Thyroid gland (tissue), 4 donors: Measurements from ENCODE around the gene DDX56.

Source experiments
- POLR2A ChIP-seq, 2 donors: fragments of 450-650 bp; IDR thresholded peaks; one replicate each; pipeline ENCODE4 v1.6.1; 2017; ENCODE audit warnings: antibody characterized with exemption in 2 of 2, mild to moderate bottlenecking in 2 of 2, moderate library complexity in 1 of 2
- TF ChIP-seq, protein P1 (sequence below), 6 experiments: fragments of 200-600 bp in 3 of 6; fragments of 450-650 bp in 3 of 6; sonication (generic) in 3 of 6; IDR thresholded peaks; one replicate each; pipeline ENCODE4 v1.5.1; 2016 to 2019; ENCODE audit warnings: antibody characterized with exemption in 6 of 6, mild to moderate bottlenecking in 2 of 6, inconsistent platforms in 1 of 6, moderate library complexity in 1 of 6

DNA sequence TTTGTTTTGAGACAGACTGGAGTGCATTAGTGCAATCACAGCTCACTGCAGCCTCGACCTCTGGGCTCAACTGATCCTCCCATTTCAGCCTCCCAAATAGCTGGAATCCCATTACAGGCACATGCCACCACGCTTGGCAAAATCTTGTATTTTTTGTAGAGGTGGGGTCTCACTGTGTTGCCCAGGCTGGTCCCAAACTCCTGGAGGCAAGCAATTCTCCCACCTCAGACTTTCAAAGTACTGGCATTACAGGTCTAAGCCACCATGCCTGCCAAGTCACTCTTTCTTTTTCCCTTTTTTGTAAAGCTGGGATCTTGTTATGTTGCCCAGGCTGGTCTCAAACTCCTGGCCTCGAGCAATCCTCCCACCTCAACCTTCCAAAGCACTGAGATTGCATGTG lies 24.3 kb downstream of the DDX56 start:
- TF ChIP-seq, protein P1, sequence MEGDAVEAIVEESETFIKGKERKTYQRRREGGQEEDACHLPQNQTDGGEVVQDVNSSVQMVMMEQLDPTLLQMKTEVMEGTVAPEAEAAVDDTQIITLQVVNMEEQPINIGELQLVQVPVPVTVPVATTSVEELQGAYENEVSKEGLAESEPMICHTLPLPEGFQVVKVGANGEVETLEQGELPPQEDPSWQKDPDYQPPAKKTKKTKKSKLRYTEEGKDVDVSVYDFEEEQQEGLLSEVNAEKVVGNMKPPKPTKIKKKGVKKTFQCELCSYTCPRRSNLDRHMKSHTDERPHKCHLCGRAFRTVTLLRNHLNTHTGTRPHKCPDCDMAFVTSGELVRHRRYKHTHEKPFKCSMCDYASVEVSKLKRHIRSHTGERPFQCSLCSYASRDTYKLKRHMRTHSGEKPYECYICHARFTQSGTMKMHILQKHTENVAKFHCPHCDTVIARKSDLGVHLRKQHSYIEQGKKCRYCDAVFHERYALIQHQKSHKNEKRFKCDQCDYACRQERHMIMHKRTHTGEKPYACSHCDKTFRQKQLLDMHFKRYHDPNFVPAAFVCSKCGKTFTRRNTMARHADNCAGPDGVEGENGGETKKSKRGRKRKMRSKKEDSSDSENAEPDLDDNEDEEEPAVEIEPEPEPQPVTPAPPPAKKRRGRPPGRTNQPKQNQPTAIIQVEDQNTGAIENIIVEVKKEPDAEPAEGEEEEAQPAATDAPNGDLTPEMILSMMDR (IDR thresholded peaks at IDR 0.05): no peak
- TF ChIP-seq POLR2A (IDR thresholded peaks at IDR 0.05): no peak
